ENCODE data around the gene FOXL2NB.

Gene FOXL2NB

GRCh38 chr3:138907539-138907938 is 39.5 kb upstream of the FOXL2NB start:
- TF ChIP-seq MAX (IDR thresholded peaks at IDR 0.05; ENCODE audit: low read depth, low read length) (no peak), MYC (IDR thresholded peaks at IDR 0.05; ENCODE audit: low read depth, low read length) (no peak), POLR2A (IDR thresholded peaks at IDR 0.05; ENCODE audit: extremely low read depth, insufficient read length) (no peak), CTCF (IDR thresholded peaks at IDR 0.05; ENCODE audit: low read depth, low read length) (no peak)
- DNase-seq (ENCODE audit: low read depth), result peak; percentile 43
- H3K4me3 ChIP-seq (ENCODE audit: low read depth, low read length), result no peak overlapping the region

GRCh38 chr3:138908846-138909245 is 38.2 kb upstream of the FOXL2NB start:
- no peak for TF ChIP-seq POLR2A (IDR thresholded peaks at IDR 0.05; ENCODE audit: extremely low read depth, insufficient read length)
- no peak for TF ChIP-seq CTCF (IDR thresholded peaks at IDR 0.05; ENCODE audit: low read depth, low read length)
- no peak for TF ChIP-seq MAX (IDR thresholded peaks at IDR 0.05; ENCODE audit: low read depth, low read length)
- TF ChIP-seq MYC (IDR thresholded peaks at IDR 0.05; ENCODE audit: low read depth, low read length), result no peak
- peak; percentile 41 for DNase-seq (ENCODE audit: low read depth)
- no peak overlapping the region for H3K4me3 ChIP-seq (ENCODE audit: low read depth, low read length)

- no peak for DNase-seq (ENCODE audit: low read depth)
- H3K4me3 ChIP-seq (ENCODE audit: low read depth, low read length), result no peak overlapping the region
- no peak for TF ChIP-seq MAX (IDR thresholded peaks at IDR 0.05; ENCODE audit: low read depth, low read length)
- TF ChIP-seq MYC (IDR thresholded peaks at IDR 0.05; ENCODE audit: low read depth, low read length), result no peak
These were observed 37.1 kb upstream of the FOXL2NB start for GRCh38 chr3:138909904-138910303.

GRCh38 chr3:138911621-138912020 is 35.4 kb upstream of the FOXL2NB start:
- no peak for DNase-seq (ENCODE audit: low read depth)
- H3K4me3 ChIP-seq (ENCODE audit: low read depth, low read length), result no peak overlapping the region
- TF ChIP-seq MYC (IDR thresholded peaks at IDR 0.05; ENCODE audit: low read depth, low read length) (no peak), POLR2A (IDR thresholded peaks at IDR 0.05; ENCODE audit: extremely low read depth, insufficient read length) (no peak), MAX (IDR thresholded peaks at IDR 0.05; ENCODE audit: low read depth, low read length) (no peak), CTCF (IDR thresholded peaks at IDR 0.05; ENCODE audit: low read depth, low read length) (no peak)

GRCh38 chr3:138912237-138912636 is 34.8 kb upstream of the FOXL2NB start:
- TF ChIP-seq MYC (IDR thresholded peaks at IDR 0.05; ENCODE audit: low read depth, low read length) (no peak), MAX (IDR thresholded peaks at IDR 0.05; ENCODE audit: low read depth, low read length) (no peak), POLR2A (IDR thresholded peaks at IDR 0.05; ENCODE audit: extremely low read depth, insufficient read length) (no peak), CTCF (IDR thresholded peaks at IDR 0.05; ENCODE audit: low read depth, low read length) (no peak)
- DNase-seq (ENCODE audit: low read depth), result no peak
- H3K4me3 ChIP-seq (ENCODE audit: low read depth, low read length), result no peak overlapping the region

- no peak for TF ChIP-seq MAX (IDR thresholded peaks at IDR 0.05; ENCODE audit: low read depth, low read length)
- TF ChIP-seq MYC (IDR thresholded peaks at IDR 0.05; ENCODE audit: low read depth, low read length), result no peak
- TF ChIP-seq CTCF (IDR thresholded peaks at IDR 0.05; ENCODE audit: low read depth, low read length), result no peak
- TF ChIP-seq POLR2A (IDR thresholded peaks at IDR 0.05; ENCODE audit: extremely low read depth, insufficient read length), result no peak
- DNase-seq (ENCODE audit: low read depth), result no peak
- H3K4me3 ChIP-seq (ENCODE audit: low read depth, low read length), result no peak overlapping the region
These were observed 33.3 kb upstream of the FOXL2NB start for GRCh38 chr3:138913766-138914165.

All from NB4 (cell line).